Measurements from ENCODE around the gene LSP1.

- TF ChIP-seq POLR2AphosphoS5 (IDR thresholded peaks at IDR 0.05; ENCODE audit: low read depth, low read length) (no peak), POLR2A (IDR thresholded peaks at IDR 0.05; ENCODE audit: low read depth, low read length) (no peak), TAF1 (IDR thresholded peaks at IDR 0.05; ENCODE audit: low read depth, low read length) (no peak)
Observed at GRCh38 chr11:1810761-1811160, 42.1 kb upstream of the LSP1 start.

All from GM12891 (cell line).